Activated naive CD8-positive, alpha-beta T cell treated with anti-CD3 and anti-CD28 coated beads, Interleukin-2, amount 10 ng/mL, durations not matched to agents 7 days and 5 days (primary cell): ENCODE measurements around the gene CHD3. TPM values are rescaled to one million over a fixed set of nuclear protein-coding genes. Genes with fewer than 3 reads are reported as not detected.

Source experiments
- ATAC-seq: fragments of 150-1000 bp; cut with Tn5 transposase; one replicate; pipeline ENCODE4 v1.10.0; 2021; ENCODE audit warnings: low read depth, moderate library complexity
- POLR2A ChIA-PET: fragments of 350-600 bp; sonication (Branson Sonifier 250); formaldehyde crosslinking; loops from one replicate; lab custom pipeline; 2021; ENCODE audit warnings: antibody characterized with exemption; lab: Charles Lee
- DNase-seq: peaks from one replicate; pipeline ENCODE4 v3.0.0; 2021
- H3K27ac Mint-ChIP-seq: one replicate; pipeline ENCODE4 v1.8.0; 2022; ENCODE audit warnings: mild to moderate bottlenecking, mixed read lengths
- H3K27me3 Mint-ChIP-seq: one replicate; pipeline ENCODE4 v1.8.0; 2022; ENCODE audit warnings: mild to moderate bottlenecking, moderate library complexity, mixed read lengths
- H3K36me3 Mint-ChIP-seq: one replicate; pipeline ENCODE4 v1.8.0; 2021; ENCODE audit warnings: mild to moderate bottlenecking, mixed read lengths
- H3K4me1 Mint-ChIP-seq: one replicate; pipeline ENCODE4 v1.8.0; 2021; ENCODE audit warnings: mixed read lengths
- H3K4me3 Mint-ChIP-seq: one replicate; pipeline ENCODE4 v1.8.0; 2022; ENCODE audit warnings: mild to moderate bottlenecking, moderate library complexity, mixed read lengths
- H3K9me3 Mint-ChIP-seq: one replicate; pipeline ENCODE4 v1.8.0; 2021; ENCODE audit warnings: mixed read lengths
- total RNA-seq, 2 experiments: library from RNA; stranded (reverse); gene quantifications; one replicate each; pipeline ENCODE4 v1.2.3, GENCODE V29; 2021

CHD3 gene
- total RNA-seq, 2 experiments from 2014 or later = 194 to 199 TPM

GRCh38 chr17:7884581-7885366, 3.8 kb upstream of the CHD3 start:
- Mint-ChIP-seq H3K27me3 (no peaks in the 10 kb centered on the region), H3K9me3 (no peaks in the 10 kb centered on the region), H3K36me3 (peaks cover 3% of the 10 kb centered on the region), H3K4me3 (peak overlapping the region; percentile 78), H3K27ac (peak overlapping the region; percentile 88), H3K4me1 (peaks cover 10% of the 10 kb centered on the region)
- ATAC-seq = no peak
- POLR2A ChIA-PET = interaction anchor here (1.0 to 2.2 kb wide), 6 partner anchors 14 to 402 kb away, joined by 3 to 15 read pairs (median 6); partner anchors contain the start of genes CYB5D1, NAA38, TP53 and WRAP53
- DNase-seq = no peak

GRCh38 chr17:7885367-7886226, 3.0 kb upstream of the CHD3 start:
- DNase-seq = peak; percentile 75
- ATAC-seq = peak; percentile 8
- H3K4me3 Mint-ChIP-seq = peak overlapping the region; percentile 48
- peaks cover 6% of the 10 kb centered on the region for H3K36me3 Mint-ChIP-seq
- no peaks in the 10 kb centered on the region for H3K27me3 Mint-ChIP-seq
- POLR2A ChIA-PET = interaction anchor here (0.7 to 2.2 kb wide), 9 partner anchors 15 to 337 kb away, joined by 4 to 15 read pairs (median 6); partner anchors contain the start of genes CNTROB, CYB5D1, NAA38 and TP53
- H3K27ac Mint-ChIP-seq = peak overlapping the region; percentile 67
- no peaks in the 10 kb centered on the region for H3K9me3 Mint-ChIP-seq
- H3K4me1 Mint-ChIP-seq = peaks cover 10% of the 10 kb centered on the region

GRCh38 chr17:7886227-7887037, 2.2 kb upstream of the CHD3 start:
- peaks cover 9% of the 10 kb centered on the region for H3K36me3 Mint-ChIP-seq

GRCh38 chr17:7887038-7887481, 1.5 kb upstream of the CHD3 start:
- ATAC-seq (no peak), DNase-seq (no peak)
- Mint-ChIP-seq H3K4me1 (peaks cover 10% of the 10 kb centered on the region), H3K9me3 (no peaks in the 10 kb centered on the region), H3K27me3 (no peaks in the 10 kb centered on the region), H3K4me3 (no peak overlapping the region), H3K27ac (no peak overlapping the region), H3K36me3 (peaks cover 11% of the 10 kb centered on the region)
- POLR2A ChIA-PET = interaction anchor here (1.7 to 2.2 kb wide), 2 partner anchors 21 to 45 kb away, joined by 9 to 11 read pairs; partner anchors contain the start of genes CNTROB and TRAPPC1

More at GRCh38 chr17:7886227-7887037, 2.2 kb upstream of the CHD3 start:
- ATAC-seq = peak; percentile 8
- Mint-ChIP-seq H3K27ac (no peak overlapping the region), H3K9me3 (no peaks in the 10 kb centered on the region), H3K27me3 (no peaks in the 10 kb centered on the region), H3K4me3 (no peak overlapping the region), H3K4me1 (peaks cover 10% of the 10 kb centered on the region)
- POLR2A ChIA-PET = interaction anchor here (0.7 to 2.2 kb wide), 9 partner anchors 16 to 336 kb away, joined by 4 to 15 read pairs (median 6); partner anchors contain the start of genes CNTROB, CYB5D1, NAA38 and TP53
- peak; percentile 72 for DNase-seq

GRCh38 chr17:7887482-7888183, 956 bp upstream of the CHD3 start:
- ATAC-seq = peak; percentile 61
- Mint-ChIP-seq H3K4me1 (peaks cover 11% of the 10 kb centered on the region), H3K4me3 (no peak overlapping the region), H3K36me3 (peaks cover 12% of the 10 kb centered on the region), H3K9me3 (no peaks in the 10 kb centered on the region), H3K27ac (no peak overlapping the region), H3K27me3 (no peaks in the 10 kb centered on the region)
- POLR2A ChIA-PET = no interaction called here
- peak; percentile 80 for DNase-seq

GRCh38 chr17:7889166-7889955, 772 bp downstream of the CHD3 start:
- Mint-ChIP-seq H3K4me3 (no peak overlapping the region), H3K36me3 (peaks cover 19% of the 10 kb centered on the region), H3K4me1 (peaks cover 13% of the 10 kb centered on the region), H3K27ac (no peak overlapping the region), H3K27me3 (no peaks in the 10 kb centered on the region), H3K9me3 (no peaks in the 10 kb centered on the region)
- ATAC-seq (no peak), DNase-seq (no peak)
- POLR2A ChIA-PET = interaction anchor here (0.6 kb wide), 1 partner anchor 42 kb away, joined by 3 read pairs; the partner anchor contains the start of genes CNTROB and TRAPPC1

- POLR2A ChIA-PET = no interaction called here
- Mint-ChIP-seq H3K4me1 (peaks cover 18% of the 10 kb centered on the region), H3K36me3 (peaks cover 33% of the 10 kb centered on the region), H3K27me3 (no peaks in the 10 kb centered on the region), H3K4me3 (no peak overlapping the region), H3K9me3 (no peaks in the 10 kb centered on the region), H3K27ac (no peak overlapping the region)
- ATAC-seq (no peak), DNase-seq (no peak)
Measured at GRCh38 chr17:7893187-7893880, 4.7 kb downstream of the CHD3 start.

- Mint-ChIP-seq H3K36me3 (peaks cover 38% of the 10 kb centered on the region), H3K9me3 (no peaks in the 10 kb centered on the region), H3K27me3 (no peaks in the 10 kb centered on the region), H3K4me1 (peaks cover 16% of the 10 kb centered on the region), H3K4me3 (no peak overlapping the region), H3K27ac (peak overlapping the region; percentile 55)
- no peak for DNase-seq
- POLR2A ChIA-PET = no interaction called here
- ATAC-seq = no peak
Measured at GRCh38 chr17:7894226-7894625, 5.6 kb downstream of the CHD3 start.

- DNase-seq (no peak), ATAC-seq (no peak)
- no peak overlapping the region for H3K27ac Mint-ChIP-seq
- peaks cover 12% of the 10 kb centered on the region for H3K4me1 Mint-ChIP-seq
- no peak overlapping the region for H3K4me3 Mint-ChIP-seq
- peaks cover 38% of the 10 kb centered on the region for H3K36me3 Mint-ChIP-seq
- no peaks in the 10 kb centered on the region for H3K9me3 Mint-ChIP-seq
- H3K27me3 Mint-ChIP-seq = no peaks in the 10 kb centered on the region
- POLR2A ChIA-PET = no interaction called here
Measured at GRCh38 chr17:7894866-7895265, 6.3 kb downstream of the CHD3 start.

GRCh38 chr17:7897090-7897489, 8.5 kb downstream of the CHD3 start:
- Mint-ChIP-seq H3K4me1 (peaks cover 11% of the 10 kb centered on the region), H3K36me3 (peaks cover 39% of the 10 kb centered on the region), H3K4me3 (no peak overlapping the region), H3K9me3 (no peaks in the 10 kb centered on the region), H3K27ac (no peak overlapping the region), H3K27me3 (no peaks in the 10 kb centered on the region)
- POLR2A ChIA-PET = interaction anchor here (1.5 kb wide), 1 partner anchor 19 kb away, joined by 4 read pairs; the partner anchor contains the start of gene RNF227
- DNase-seq (no peak), ATAC-seq (no peak)

- no peak for ATAC-seq
- no peak for DNase-seq
- H3K27me3 Mint-ChIP-seq = no peaks in the 10 kb centered on the region
- POLR2A ChIA-PET = interaction anchor here (1.5 kb wide), 1 partner anchor 18 kb away, joined by 4 read pairs; the partner anchor contains the start of gene RNF227
- peaks cover 11% of the 10 kb centered on the region for H3K4me1 Mint-ChIP-seq
- no peak overlapping the region for H3K27ac Mint-ChIP-seq
- H3K9me3 Mint-ChIP-seq = no peaks in the 10 kb centered on the region
- no peak overlapping the region for H3K4me3 Mint-ChIP-seq
- peaks cover 40% of the 10 kb centered on the region for H3K36me3 Mint-ChIP-seq
Measured at GRCh38 chr17:7897773-7898172, 9.2 kb downstream of the CHD3 start.
